ENCODE results near the gene COL23A1.

DNA sequence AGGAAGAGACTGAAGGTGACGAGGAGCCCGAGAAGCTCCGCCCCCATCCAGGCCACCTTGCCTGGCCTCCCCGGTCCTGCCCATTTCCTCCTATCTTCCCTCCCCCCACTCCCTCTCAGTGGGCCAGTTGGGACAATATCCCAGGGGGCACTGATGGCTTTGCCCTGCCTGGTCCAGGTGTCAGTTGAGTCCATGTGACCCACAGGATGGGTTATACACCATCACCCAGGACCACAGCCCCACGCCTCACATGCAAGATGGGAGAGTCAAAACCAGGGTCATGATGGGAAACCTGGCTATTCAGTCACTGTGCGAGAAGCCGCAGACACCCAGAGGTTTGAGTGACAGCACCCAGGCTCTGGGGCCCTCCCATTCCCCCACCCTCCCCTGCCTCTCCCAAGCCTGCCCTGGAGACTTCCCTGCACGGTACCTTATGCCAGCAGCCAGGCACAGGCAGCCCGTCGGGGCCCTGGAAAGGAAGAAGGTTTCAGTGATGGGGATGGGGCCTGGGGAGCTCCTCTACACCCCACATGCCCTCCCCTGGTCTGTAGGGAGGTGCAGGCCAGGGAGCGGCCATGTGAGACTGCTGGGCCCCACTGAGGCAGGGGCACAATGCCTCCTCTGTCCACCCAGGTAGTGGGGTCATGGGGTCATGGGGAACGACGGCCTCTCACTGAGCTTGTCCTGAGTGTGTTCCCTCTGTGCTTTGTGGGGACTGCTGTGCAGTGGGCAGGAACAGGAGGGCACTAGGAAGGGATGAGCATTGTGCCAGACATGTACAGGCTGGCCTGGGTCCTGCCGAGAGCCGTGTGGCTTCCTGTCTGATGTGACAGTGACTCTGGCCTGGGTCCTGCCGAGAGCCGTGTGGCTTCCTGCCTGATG lies 351.2 kb downstream of the COL23A1 start:
- TF ChIP-seq, protein P1, sequence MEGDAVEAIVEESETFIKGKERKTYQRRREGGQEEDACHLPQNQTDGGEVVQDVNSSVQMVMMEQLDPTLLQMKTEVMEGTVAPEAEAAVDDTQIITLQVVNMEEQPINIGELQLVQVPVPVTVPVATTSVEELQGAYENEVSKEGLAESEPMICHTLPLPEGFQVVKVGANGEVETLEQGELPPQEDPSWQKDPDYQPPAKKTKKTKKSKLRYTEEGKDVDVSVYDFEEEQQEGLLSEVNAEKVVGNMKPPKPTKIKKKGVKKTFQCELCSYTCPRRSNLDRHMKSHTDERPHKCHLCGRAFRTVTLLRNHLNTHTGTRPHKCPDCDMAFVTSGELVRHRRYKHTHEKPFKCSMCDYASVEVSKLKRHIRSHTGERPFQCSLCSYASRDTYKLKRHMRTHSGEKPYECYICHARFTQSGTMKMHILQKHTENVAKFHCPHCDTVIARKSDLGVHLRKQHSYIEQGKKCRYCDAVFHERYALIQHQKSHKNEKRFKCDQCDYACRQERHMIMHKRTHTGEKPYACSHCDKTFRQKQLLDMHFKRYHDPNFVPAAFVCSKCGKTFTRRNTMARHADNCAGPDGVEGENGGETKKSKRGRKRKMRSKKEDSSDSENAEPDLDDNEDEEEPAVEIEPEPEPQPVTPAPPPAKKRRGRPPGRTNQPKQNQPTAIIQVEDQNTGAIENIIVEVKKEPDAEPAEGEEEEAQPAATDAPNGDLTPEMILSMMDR (IDR thresholded peaks at IDR 0.05; ENCODE audit: low read length) = no peak
- no peak for TF ChIP-seq EZH2 (optimal IDR thresholded peaks at IDR 0.05; ENCODE audit: low read depth, low read length)

Data from MM.1S (cell line).